Neural cell (in vitro differentiated cells): Measurements from ENCODE around the gene ASF1B. TPM values are rescaled to one million over a fixed set of nuclear protein-coding genes. Genes with fewer than 3 reads are reported as not detected.

Source experiments
- H2AFZ ChIP-seq: fragments of 200-600, 300-800 bp; sonication (generic), shearing (Covaris generic); 2 replicates; pipeline ENCODE4 v1.6.0; 2014; ENCODE audit warnings: low read depth, mild to moderate bottlenecking, antibody characterized with exemption, low read length, moderate library complexity
- H3F3A ChIP-seq: fragments of 200-600 bp; shearing (Covaris generic); 2 replicates; pipeline ENCODE4 v1.6.1; 2016; ENCODE audit warnings: mild to moderate bottlenecking, moderate library complexity, mixed read lengths, antibody characterized with exemption, low read length; ENCODE audit not compliant: insufficient read depth, poor library complexity, severe bottlenecking
- H3K27ac ChIP-seq: fragments of 200-600, 300-800 bp; sonication (generic), shearing (Covaris generic); 2 replicates; pipeline ENCODE4 v1.5.1; 2014; ENCODE audit warnings: mild to moderate bottlenecking, low read length, moderate library complexity
- H3K27me3 ChIP-seq: fragments of 300-800, 200-600 bp; sonication (generic), shearing (Covaris generic); 2 replicates; pipeline ENCODE4 v1.6.0; 2014; ENCODE audit warnings: mild to moderate bottlenecking, low read depth, low read length, moderate library complexity; ENCODE audit not compliant: insufficient read depth
- H3K36me3 ChIP-seq: fragments of 300-800, 200-600 bp; sonication (generic), shearing (Covaris generic); 2 replicates; pipeline ENCODE4 v1.5.1; 2014; ENCODE audit warnings: mild to moderate bottlenecking, antibody characterized with exemption, low read length, moderate library complexity; ENCODE audit not compliant: insufficient read depth
- H3K4me2 ChIP-seq: fragments of 300-800, 200-600 bp; sonication (generic), shearing (Covaris generic); 2 replicates; pipeline ENCODE4 v1.6.0; 2014; ENCODE audit warnings: mild to moderate bottlenecking, low read length
- H3K4me3 ChIP-seq: fragments of 300-800, 200-600 bp; sonication (generic), shearing (Covaris generic); 2 replicates; pipeline ENCODE4 v1.5.1; 2014; ENCODE audit warnings: mild to moderate bottlenecking, low read length, moderate library complexity
- H3K79me2 ChIP-seq: fragments of 200-600 bp; shearing (Covaris generic); replicated peaks from 2 replicates; pipeline ENCODE4 v1.6.0; 2014; ENCODE audit warnings: mild to moderate bottlenecking, low read length, moderate library complexity; ENCODE audit not compliant: insufficient read depth
- H3K9ac ChIP-seq: fragments of 300-800, 200-600 bp; sonication (generic), shearing (Covaris generic); 2 replicates; pipeline ENCODE4 v1.6.1; 2016; ENCODE audit warnings: mild to moderate bottlenecking, low read length, mixed read lengths
- H3K9me2 ChIP-seq: fragments of 200-600 bp; shearing (Covaris generic); 2 replicates; pipeline ENCODE4 v1.6.1; 2016; ENCODE audit warnings: mild to moderate bottlenecking, low read length, mixed read lengths; ENCODE audit not compliant: insufficient read depth
- H3K9me3 ChIP-seq: fragments of 200-600, 300-800 bp; sonication (generic), shearing (Covaris generic); 2 replicates; pipeline ENCODE4 v1.6.1; 2016; ENCODE audit warnings: mild to moderate bottlenecking, mixed run types, low read length, moderate library complexity, mixed read lengths
- H4K20me1 ChIP-seq: fragments of 200-600 bp; shearing (Covaris generic); 2 replicates; pipeline ENCODE4 v1.6.1; 2016; ENCODE audit warnings: mild to moderate bottlenecking, mixed run types; ENCODE audit not compliant: insufficient read depth
- CTCF ChIP-seq: fragments of 450-650 bp; IDR thresholded peaks from 2 replicates; pipeline ENCODE4 v1.5.1; 2014; ENCODE audit warnings: antibody characterized with exemption, mild to moderate bottlenecking, moderate library complexity; ENCODE audit not compliant: poor library complexity, severe bottlenecking
- EP300 ChIP-seq: fragments of 450-650 bp; conservative IDR thresholded peaks from 2 replicates; pipeline ENCODE4 v1.6.1; 2014; ENCODE audit warnings: antibody characterized with exemption, mild to moderate bottlenecking, moderate library complexity; ENCODE audit not compliant: poor library complexity, severe bottlenecking
- EZH2 ChIP-seq: fragments of 200-600, 300-800 bp; shearing (Covaris generic), sonication (generic); IDR thresholded peaks from 2 replicates; pipeline ENCODE4 v1.6.1; 2014; ENCODE audit warnings: antibody characterized with exemption, low read length, borderline replicate concordance, mild to moderate bottlenecking; ENCODE audit not compliant: insufficient read depth, poor library complexity, severe bottlenecking
- MXI1 ChIP-seq: fragments of 450-650 bp; conservative IDR thresholded peaks from 2 replicates; pipeline ENCODE4 v1.6.1; 2014; ENCODE audit warnings: antibody characterized with exemption, mild to moderate bottlenecking; ENCODE audit not compliant: poor library complexity, severe bottlenecking
- POLR2AphosphoS5 ChIP-seq: IDR thresholded peaks from 2 replicates; pipeline ENCODE4 v1.6.1; 2012
- RAD21 ChIP-seq: fragments of 450-650 bp; conservative IDR thresholded peaks from 2 replicates; pipeline ENCODE4 v1.6.1; 2014; ENCODE audit warnings: antibody characterized with exemption, mild to moderate bottlenecking, moderate library complexity
- SMC3 ChIP-seq: fragments of 450-650 bp; conservative IDR thresholded peaks from 2 replicates; pipeline ENCODE4 v1.6.1; 2014; ENCODE audit warnings: antibody characterized with exemption, mild to moderate bottlenecking, moderate library complexity; ENCODE audit not compliant: poor library complexity
- TAF1 ChIP-seq: IDR thresholded peaks from 2 replicates; pipeline ENCODE4 v1.6.1; 2012; ENCODE audit warnings: low read depth
- polyA plus RNA-seq: library from polyadenylated mRNA; depleted of rRNA; stranded (reverse); fragments of >200 nt; gene quantifications from 2 replicates; pipeline ENCODE4 v1.2.3, GENCODE V29; 2014
- TF ChIP-seq, protein P1 (sequence below): IDR thresholded peaks from 2 replicates; pipeline ENCODE4 v1.6.1; 2012; ENCODE audit warnings: borderline replicate concordance

The ASF1B gene
- polyA plus RNA-seq, 1 donor from 2014 or later: 0.32 TPM

GRCh38 chr19:14174883-14175282 is 38.5 kb upstream of the ASF1B start:
- Histone ChIP-seq H4K20me1 (no peaks in the 10 kb centered on the region), H3K27ac (no peak overlapping the region), H3K9me3 (no peaks in the 10 kb centered on the region), H3K36me3 (peaks cover 8% of the 10 kb centered on the region), H3K4me3 (no peak overlapping the region), H2AFZ (no peak overlapping the region), H3K9ac (no peak overlapping the region), H3K9me2 (no peaks in the 10 kb centered on the region), H3K79me2 (no peaks in the 10 kb centered on the region), H3K4me2 (no peak overlapping the region), H3K27me3 (no peaks in the 10 kb centered on the region), H3F3A (no peaks in the 10 kb centered on the region)
- TF ChIP-seq CTCF: no peak
- TF ChIP-seq, protein P1, sequence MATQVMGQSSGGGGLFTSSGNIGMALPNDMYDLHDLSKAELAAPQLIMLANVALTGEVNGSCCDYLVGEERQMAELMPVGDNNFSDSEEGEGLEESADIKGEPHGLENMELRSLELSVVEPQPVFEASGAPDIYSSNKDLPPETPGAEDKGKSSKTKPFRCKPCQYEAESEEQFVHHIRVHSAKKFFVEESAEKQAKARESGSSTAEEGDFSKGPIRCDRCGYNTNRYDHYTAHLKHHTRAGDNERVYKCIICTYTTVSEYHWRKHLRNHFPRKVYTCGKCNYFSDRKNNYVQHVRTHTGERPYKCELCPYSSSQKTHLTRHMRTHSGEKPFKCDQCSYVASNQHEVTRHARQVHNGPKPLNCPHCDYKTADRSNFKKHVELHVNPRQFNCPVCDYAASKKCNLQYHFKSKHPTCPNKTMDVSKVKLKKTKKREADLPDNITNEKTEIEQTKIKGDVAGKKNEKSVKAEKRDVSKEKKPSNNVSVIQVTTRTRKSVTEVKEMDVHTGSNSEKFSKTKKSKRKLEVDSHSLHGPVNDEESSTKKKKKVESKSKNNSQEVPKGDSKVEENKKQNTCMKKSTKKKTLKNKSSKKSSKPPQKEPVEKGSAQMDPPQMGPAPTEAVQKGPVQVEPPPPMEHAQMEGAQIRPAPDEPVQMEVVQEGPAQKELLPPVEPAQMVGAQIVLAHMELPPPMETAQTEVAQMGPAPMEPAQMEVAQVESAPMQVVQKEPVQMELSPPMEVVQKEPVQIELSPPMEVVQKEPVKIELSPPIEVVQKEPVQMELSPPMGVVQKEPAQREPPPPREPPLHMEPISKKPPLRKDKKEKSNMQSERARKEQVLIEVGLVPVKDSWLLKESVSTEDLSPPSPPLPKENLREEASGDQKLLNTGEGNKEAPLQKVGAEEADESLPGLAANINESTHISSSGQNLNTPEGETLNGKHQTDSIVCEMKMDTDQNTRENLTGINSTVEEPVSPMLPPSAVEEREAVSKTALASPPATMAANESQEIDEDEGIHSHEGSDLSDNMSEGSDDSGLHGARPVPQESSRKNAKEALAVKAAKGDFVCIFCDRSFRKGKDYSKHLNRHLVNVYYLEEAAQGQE: no peak
- TF ChIP-seq POLR2AphosphoS5: no peak
- no peak for TF ChIP-seq RAD21
- TF ChIP-seq SMC3: no peak
- no peak for TF ChIP-seq EZH2
- no peak for TF ChIP-seq TAF1
- TF ChIP-seq MXI1: no peak
- TF ChIP-seq EP300: no peak

- Histone ChIP-seq H4K20me1 (no peaks in the 10 kb centered on the region), H3K4me2 (no peak overlapping the region), H3K36me3 (peaks cover 8% of the 10 kb centered on the region), H3K27me3 (no peaks in the 10 kb centered on the region), H2AFZ (no peak overlapping the region), H3K4me3 (no peak overlapping the region), H3K27ac (no peak overlapping the region), H3K9me3 (no peaks in the 10 kb centered on the region), H3K9me2 (no peaks in the 10 kb centered on the region), H3F3A (no peaks in the 10 kb centered on the region), H3K79me2 (no peaks in the 10 kb centered on the region), H3K9ac (no peak overlapping the region)
- TF ChIP-seq TAF1: no peak
- TF ChIP-seq CTCF: no peak
- no peak for TF ChIP-seq EP300
- TF ChIP-seq SMC3: no peak
- no peak for TF ChIP-seq POLR2AphosphoS5
- TF ChIP-seq, protein P1: no peak
- TF ChIP-seq MXI1: no peak
- TF ChIP-seq EZH2: no peak
- TF ChIP-seq RAD21: no peak
These were observed 32.6 kb upstream of the ASF1B start for GRCh38 chr19:14168993-14169392.
